ENCODE measurements around the gene CADM2. TPM values are rescaled to one million over a fixed set of nuclear protein-coding genes. Genes with fewer than 3 reads are reported as not detected.
"Not testable (repeated sequence)": the region's sequence is repeated elsewhere in the genome, so short reads cannot be mapped to it uniquely, and the experiment has no call there.

CADM2 gene
- total and polyA plus RNA-seq, 12 donors, result 0.10 to 12.6 (median 2.2) TPM

GRCh38 chr3:85681906-85682305, 723.1 kb downstream of the CADM2 start:
- DNase-seq, result no peak
- no peaks in the 10 kb centered on the region for H3K9me3 ChIP-seq (replicated peaks in 1 of 3)
- no peaks in the 10 kb centered on the region for H3K4me1 ChIP-seq (replicated peaks in 1 of 2)
- intact Hi-C loops (cut with DNase I), result no loop called here
- 38 to 42% (median 40%) methylated on average over 1 of the region's 1 CpG for WGBS, 4 donors
- H3K27me3 ChIP-seq, result no peaks in the 10 kb centered on the region
- no peak overlapping the region for H3K27ac ChIP-seq
- H3K4me3 ChIP-seq, result no peak overlapping the region
- H3K36me3 ChIP-seq (replicated peaks in 1 of 2), result no peaks in the 10 kb centered on the region
- TF ChIP-seq CTCF (IDR thresholded peaks at IDR 0.05), result no peak
- TF ChIP-seq POLR2A (IDR thresholded peaks at IDR 0.05), result no peak

DNA sequence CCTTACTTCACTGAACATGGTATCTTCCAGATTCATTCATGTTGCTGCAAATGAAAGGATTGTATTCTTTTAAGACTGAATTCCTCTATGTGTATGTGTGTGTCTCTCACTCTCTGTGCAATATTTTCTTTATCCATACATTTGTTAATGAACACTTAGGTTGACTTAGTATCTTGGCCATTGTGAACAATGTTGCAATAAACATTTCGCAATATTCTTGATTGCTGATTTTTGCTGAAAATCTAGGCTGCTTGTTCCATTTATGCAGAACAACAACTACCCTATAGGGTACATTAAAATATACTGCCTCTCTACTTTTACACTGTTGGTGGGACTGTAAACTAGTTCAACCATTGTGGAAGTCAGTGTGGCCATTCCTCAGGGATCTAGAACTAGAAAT, 732.4 kb downstream of the CADM2 start:
- no peak for DNase-seq
- Histone ChIP-seq H3K9me3 (replicated peaks in 1 of 3) (no peaks in the 10 kb centered on the region), H3K36me3 (replicated peaks in 1 of 2) (no peaks in the 10 kb centered on the region), H3K27me3 (no peaks in the 10 kb centered on the region), H3K4me3 (no peak overlapping the region), H3K4me1 (replicated peaks in 1 of 2) (no peaks in the 10 kb centered on the region), H3K27ac (no peak overlapping the region)
- WGBS, 4 donors, result 90 to 100% (median 96%) methylated on average over 1 of the region's 1 CpG
- intact Hi-C loops (cut with DNase I), result no loop called here
- no peak for TF ChIP-seq POLR2A (IDR thresholded peaks at IDR 0.05)
- no peak for TF ChIP-seq CTCF (IDR thresholded peaks at IDR 0.05)

GRCh38 chr3:85697156-85697555, 738.4 kb downstream of the CADM2 start:
- no peaks in the 10 kb centered on the region for H3K27me3 ChIP-seq
- no peak overlapping the region for H3K27ac ChIP-seq
- no peak for TF ChIP-seq CTCF (IDR thresholded peaks at IDR 0.05)
- no peak for TF ChIP-seq POLR2A (IDR thresholded peaks at IDR 0.05)
- intact Hi-C loops (cut with DNase I), result no loop called here
- DNase-seq, result no peak
- H3K4me3 ChIP-seq, result no peak overlapping the region
- H3K9me3 ChIP-seq (replicated peaks in 1 of 3), result no peaks in the 10 kb centered on the region
- H3K4me1 ChIP-seq (replicated peaks in 1 of 2), result no peaks in the 10 kb centered on the region
- H3K36me3 ChIP-seq (replicated peaks in 1 of 2), result no peaks in the 10 kb centered on the region
- WGBS, 4 donors, result 50 to 76% (median 61%) methylated on average over 1 of the region's 1 CpG

- Histone ChIP-seq H3K27ac (no peak overlapping the region), H3K4me1 (replicated peaks in 1 of 2) (no peaks in the 10 kb centered on the region), H3K36me3 (replicated peaks in 1 of 2) (no peaks in the 10 kb centered on the region), H3K4me3 (no peak overlapping the region), H3K27me3 (no peaks in the 10 kb centered on the region), H3K9me3 (replicated peaks in 1 of 3) (no peaks in the 10 kb centered on the region)
- TF ChIP-seq POLR2A (IDR thresholded peaks at IDR 0.05) (no peak), CTCF (IDR thresholded peaks at IDR 0.05) (no peak)
- no peak for DNase-seq
- 70 to 77% (median 72%) methylated on average over 2 of the region's 2 CpGs for WGBS, 4 donors
- intact Hi-C loops (cut with DNase I), result no loop called here
These were observed 747.3 kb downstream of the CADM2 start for GRCh38 chr3:85706130-85706529.

DNA sequence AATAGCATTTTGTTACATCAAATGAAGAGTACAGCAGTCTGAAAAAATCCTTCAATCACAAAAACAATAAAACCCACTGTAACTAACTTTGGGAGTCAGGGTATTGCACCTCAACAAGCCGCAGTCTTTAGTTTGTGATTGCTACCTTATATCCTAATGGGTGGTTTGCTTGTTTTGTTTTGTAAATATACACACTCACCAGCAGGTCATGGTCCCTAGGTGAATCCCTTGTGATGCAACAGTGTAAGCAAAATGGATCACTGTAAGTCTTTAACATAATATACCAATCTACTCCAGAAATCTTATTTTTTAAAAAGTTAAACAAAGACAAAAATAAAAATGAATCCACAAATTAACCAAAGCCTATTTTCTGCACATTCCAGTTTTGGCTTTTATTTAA, 749.5 kb downstream of the CADM2 start:
- H3K27me3 ChIP-seq; H3K4me1 ChIP-seq (replicated peaks in 1 of 2); DNase-seq; H3K27ac ChIP-seq; H3K9me3 ChIP-seq (replicated peaks in 1 of 3); intact Hi-C loops (cut with DNase I); H3K4me3 ChIP-seq; H3K36me3 ChIP-seq (replicated peaks in 1 of 2): not testable (repeated sequence)
- WGBS, 4 donors, result 89 to 98% (median 93%) methylated on average over 1 of the region's 1 CpG

Data from adrenal gland (tissue), 12 donors.